Panc1 (cell line): ENCODE measurements around the gene ENOX2.

Experiments
- CTCF ChIP-seq: fragments of 450-650 bp; IDR thresholded peaks from 2 replicates; pipeline ENCODE4 v1.5.1; 2017; ENCODE audit warnings: mild to moderate bottlenecking
- REST ChIP-seq, 2 experiments: IDR thresholded peaks; 2 replicates each; pipeline ENCODE4 v1.6.1; 2011 to 2012; ENCODE audit warnings: low read depth in 2 of 2, control low read depth in 1 of 2, low read length in 1 of 2, mild to moderate bottlenecking in 1 of 2, moderate library complexity in 1 of 2; ENCODE audit not compliant: insufficient read depth in 1 of 2
- SIN3A ChIP-seq: IDR thresholded peaks from 2 replicates; pipeline ENCODE4 v1.6.1; 2012; ENCODE audit warnings: low read depth, mild to moderate bottlenecking, low read length, moderate library complexity, borderline replicate concordance; ENCODE audit not compliant: insufficient read depth

- TF ChIP-seq CTCF (no peak), SIN3A (no peak), REST (IDR thresholded peaks at IDR 0.05; ENCODE audit: insufficient read depth in 1 of 2, low read depth in 2 of 2, low read length in 1 of 2) (peak in 1 of 2 experiments; percentile 50; a peak in 1 of 4 replicates)
Observed at GRCh38 chrX:130649738-130650137, 253.3 kb downstream of the ENOX2 start.
